ENCODE results near the gene IARS2.

- no peak for TF ChIP-seq POLR2A (IDR thresholded peaks at IDR 0.05)
- TF ChIP-seq, protein P1, sequence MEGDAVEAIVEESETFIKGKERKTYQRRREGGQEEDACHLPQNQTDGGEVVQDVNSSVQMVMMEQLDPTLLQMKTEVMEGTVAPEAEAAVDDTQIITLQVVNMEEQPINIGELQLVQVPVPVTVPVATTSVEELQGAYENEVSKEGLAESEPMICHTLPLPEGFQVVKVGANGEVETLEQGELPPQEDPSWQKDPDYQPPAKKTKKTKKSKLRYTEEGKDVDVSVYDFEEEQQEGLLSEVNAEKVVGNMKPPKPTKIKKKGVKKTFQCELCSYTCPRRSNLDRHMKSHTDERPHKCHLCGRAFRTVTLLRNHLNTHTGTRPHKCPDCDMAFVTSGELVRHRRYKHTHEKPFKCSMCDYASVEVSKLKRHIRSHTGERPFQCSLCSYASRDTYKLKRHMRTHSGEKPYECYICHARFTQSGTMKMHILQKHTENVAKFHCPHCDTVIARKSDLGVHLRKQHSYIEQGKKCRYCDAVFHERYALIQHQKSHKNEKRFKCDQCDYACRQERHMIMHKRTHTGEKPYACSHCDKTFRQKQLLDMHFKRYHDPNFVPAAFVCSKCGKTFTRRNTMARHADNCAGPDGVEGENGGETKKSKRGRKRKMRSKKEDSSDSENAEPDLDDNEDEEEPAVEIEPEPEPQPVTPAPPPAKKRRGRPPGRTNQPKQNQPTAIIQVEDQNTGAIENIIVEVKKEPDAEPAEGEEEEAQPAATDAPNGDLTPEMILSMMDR (IDR thresholded peaks at IDR 0.05): no peak
Observed at GRCh38 chr1:220139966-220140365, 46.0 kb downstream of the IARS2 start.
